SK-N-SH (cell line): ENCODE results near the gene CARD14. TPM values are rescaled to one million over a fixed set of nuclear protein-coding genes. Genes with fewer than 3 reads are reported as not detected.

Experiments used
- CTCF ChIA-PET: fragments of 300-600, 350-600 bp; formaldehyde crosslinking; extraction: SDS; loops from one replicate; lab custom pipeline; 2021; lab: Yijun Ruan, JAX
- POLR2A ChIA-PET: fragments of 350-600 bp; sonication (Branson Sonifier 250); formaldehyde crosslinking; extraction: SDS; loops from one replicate; lab custom pipeline; 2020; ENCODE audit warnings: antibody characterized with exemption, inconsistent platforms; lab: Yijun Ruan, JAX
- DNase-seq: peaks from one replicate; pipeline ENCODE4 v3.0.0; 2012
- H2AFZ ChIP-seq: fragments of 200-600 bp; sonication (generic); 2 replicates; pipeline ENCODE4 v1.8.1; 2016; ENCODE audit warnings: antibody characterized with exemption, mild to moderate bottlenecking, low read depth
- H3F3A ChIP-seq: fragments of 200-600 bp; sonication (generic); replicated peaks from 2 replicates; pipeline ENCODE3; 2016; ENCODE audit warnings: antibody characterized with exemption, mild to moderate bottlenecking; ENCODE audit not compliant: insufficient read depth
- H3K27ac ChIP-seq, 2 experiments: fragments of 200-500 bp in 1 of 2; fragments of 200-600 bp in 1 of 2; sonication (Bioruptor generic) in 1 of 2; sonication (generic), shearing (Covaris generic) in 1 of 2; 2 replicates each; pipeline versions ENCODE4 v1.5.1 to v1.6.1; 2014 to 2016; ENCODE audit warnings: low read depth in 2 of 2, inconsistent platforms in 1 of 2, low read length in 1 of 2, mild to moderate bottlenecking in 1 of 2, mixed read lengths in 1 of 2
- H3K27me3 ChIP-seq: fragments of 200-600 bp; sonication (generic), shearing (Covaris generic); 2 replicates; pipeline ENCODE4 v1.6.1; 2016; ENCODE audit warnings: mixed run types; ENCODE audit not compliant: insufficient read depth
- H3K36me3 ChIP-seq, 2 experiments: fragments of 200-500 bp in 1 of 2; fragments of 200-600 bp in 1 of 2; sonication (Bioruptor generic) in 1 of 2; sonication (generic) in 1 of 2; replicated peaks in 1 of 2; 2 replicates each; pipeline versions ENCODE3 to v1.5.1; 2014 to 2016; ENCODE audit warnings: low read length in 1 of 2, mild to moderate bottlenecking in 1 of 2; ENCODE audit not compliant: insufficient read depth in 2 of 2, control insufficient read depth in 1 of 2
- H3K4me1 ChIP-seq, 2 experiments: fragments of 200-500 bp in 1 of 2; fragments of 200-600 bp in 1 of 2; sonication (Bioruptor generic) in 1 of 2; sonication (generic), shearing (Covaris generic) in 1 of 2; 2 replicates each; pipeline versions ENCODE4 v1.5.1 to v1.6.1; 2014 to 2016; ENCODE audit warnings: low read depth in 1 of 2, low read length in 1 of 2, mixed run types in 1 of 2; ENCODE audit not compliant: insufficient read depth in 2 of 2, control insufficient read depth in 1 of 2
- H3K4me2 ChIP-seq: fragments of 200-600 bp; sonication (generic), shearing (Covaris generic); 2 replicates; pipeline ENCODE4 v1.6.1; 2017; ENCODE audit warnings: mixed run types
- H3K4me3 ChIP-seq, 2 experiments: fragments of 200-500 bp in 1 of 2; fragments of 200-600 bp in 1 of 2; sonication (Bioruptor generic) in 1 of 2; sonication (generic), shearing (Covaris generic) in 1 of 2; 2 replicates each; pipeline versions ENCODE4 v1.5.1 to v1.8.1; 2014 to 2016; ENCODE audit warnings: low read depth in 2 of 2, inconsistent platforms in 1 of 2, low read length in 1 of 2, mild to moderate bottlenecking in 1 of 2, mixed read lengths in 1 of 2, moderate library complexity in 1 of 2
- H3K79me2 ChIP-seq: fragments of 200-600 bp; sonication (generic); 2 replicates; pipeline ENCODE4 v1.8.1; 2017; ENCODE audit warnings: mild to moderate bottlenecking; ENCODE audit not compliant: insufficient read depth
- H3K9ac ChIP-seq: fragments of 200-600 bp; sonication (generic); 2 replicates; pipeline ENCODE4 v1.6.1; 2017; ENCODE audit warnings: mixed run types
- H3K9me2 ChIP-seq: fragments of 200-600 bp; sonication (generic); 2 replicates; pipeline ENCODE4 v1.6.1; 2017; ENCODE audit warnings: mixed run types
- H3K9me3 ChIP-seq: fragments of 200-600 bp; sonication (generic); 2 replicates; pipeline ENCODE4 v1.6.1; 2017; ENCODE audit warnings: mixed run types, mild to moderate bottlenecking, moderate library complexity
- H4K20me1 ChIP-seq: fragments of 200-600 bp; sonication (generic); 2 replicates; pipeline ENCODE4 v1.6.1; 2017; ENCODE audit warnings: mild to moderate bottlenecking, mixed run types; ENCODE audit not compliant: insufficient read depth
- CHD2 ChIP-seq: fragments of 150-350 bp; IDR thresholded peaks from 2 replicates; pipeline ENCODE4 v1.6.1; 2018; ENCODE audit warnings: low read length; ENCODE audit not compliant: partially characterized antibody
- ELF1 ChIP-seq: IDR thresholded peaks from 2 replicates; pipeline ENCODE4 v1.4.0; 2012
- EP300 ChIP-seq, 2 experiments: IDR thresholded peaks; 2 replicates each; pipeline versions ENCODE4 v1.4.0 to v1.6.1; 2012; ENCODE audit warnings: borderline replicate concordance in 1 of 2, low read depth in 1 of 2, low read length in 1 of 2
- EZH2phosphoT487 ChIP-seq: fragments of 200-600 bp; sonication (generic); IDR thresholded peaks from 2 replicates; pipeline ENCODE4 v1.6.1; 2017; ENCODE audit warnings: low read depth, mixed run types, mild to moderate bottlenecking, antibody characterized with exemption, moderate library complexity, borderline replicate concordance
- FOSL2 ChIP-seq: IDR thresholded peaks from 2 replicates; pipeline ENCODE4 v1.4.0; 2012; ENCODE audit warnings: low read depth, mild to moderate bottlenecking, moderate library complexity, borderline replicate concordance
- FOXM1 ChIP-seq: IDR thresholded peaks from 2 replicates; pipeline ENCODE4 v1.4.0; 2012; ENCODE audit warnings: low read depth, mild to moderate bottlenecking
- GABPA ChIP-seq: IDR thresholded peaks from 2 replicates; pipeline ENCODE4 v1.4.0; 2012; ENCODE audit warnings: low read depth, mild to moderate bottlenecking
- IRF3 ChIP-seq: fragments of 150-350 bp; IDR thresholded peaks from 2 replicates; pipeline ENCODE4 v1.6.1; 2016; ENCODE audit warnings: mild to moderate bottlenecking, low read depth, low read length
- JUND ChIP-seq: IDR thresholded peaks from 2 replicates; pipeline ENCODE4 v1.4.0; 2012
- NRF1 ChIP-seq: IDR thresholded peaks from 2 replicates; pipeline ENCODE4 v1.6.1; 2012; ENCODE audit warnings: low read depth, mild to moderate bottlenecking, low read length
- POLR2AphosphoS5 ChIP-seq: IDR thresholded peaks from 2 replicates; pipeline ENCODE4 v1.6.1; 2012; ENCODE audit warnings: low read depth, low read length
- REST ChIP-seq: IDR thresholded peaks from 2 replicates; pipeline ENCODE4 v1.6.1; 2012; ENCODE audit warnings: mild to moderate bottlenecking, low read depth, low read length, moderate library complexity
- RFX5 ChIP-seq: IDR thresholded peaks from 2 replicates; pipeline ENCODE4 v1.6.1; 2012; ENCODE audit warnings: mild to moderate bottlenecking, improper control_type of control experiment, low read length
- SMC3 ChIP-seq: IDR thresholded peaks from 2 replicates; pipeline ENCODE4 v1.6.1; 2012; ENCODE audit warnings: low read depth, low read length, improper control_type of control experiment
- TAF1 ChIP-seq: IDR thresholded peaks from 2 replicates; pipeline ENCODE4 v1.6.1; 2012; ENCODE audit warnings: low read depth, mild to moderate bottlenecking, low read length, moderate library complexity, borderline replicate concordance
- TEAD4 ChIP-seq: IDR thresholded peaks from 2 replicates; pipeline ENCODE4 v1.4.0; 2012; ENCODE audit warnings: mild to moderate bottlenecking, borderline replicate concordance; ENCODE audit not compliant: insufficient read depth
- WGBS: methylation state at CpG from one replicate; pipeline ENCODE4 v1.1.6; 2017; ENCODE audit warnings: low lambda C conversion rate; 5-methylcytosine and 5-hydroxymethylcytosine counted together
- polyA plus RNA-seq, 3 experiments: library from polyadenylated mRNA; depleted of rRNA; stranded (reverse); fragments of >200 nt; gene quantifications; 2 replicates each; pipeline ENCODE4 v1.2.3, GENCODE V29; 2012
- TF ChIP-seq, protein P1 (sequence below): fragments of 150-350 bp; IDR thresholded peaks from 2 replicates; pipeline ENCODE4 v1.6.1; 2017; ENCODE audit warnings: antibody characterized with exemption, low read length, low read depth, borderline replicate concordance
- TF ChIP-seq, protein P2 (sequence below): IDR thresholded peaks from 2 replicates; pipeline ENCODE4 v1.4.0; 2012; ENCODE audit warnings: low read depth, borderline replicate concordance
- TF ChIP-seq, protein P3 (sequence below): IDR thresholded peaks from 2 replicates; pipeline ENCODE4 v1.4.0; 2012; ENCODE audit warnings: low read depth
- TF ChIP-seq, protein P4 (sequence below): fragments of 200-600 bp; sonication (generic); IDR thresholded peaks from 2 replicates; pipeline ENCODE4 v1.6.1; 2017; ENCODE audit warnings: antibody characterized with exemption, mild to moderate bottlenecking, moderate library complexity

Gene CARD14
- polyA plus RNA-seq, 1 of the 3 experiments (the other 2 are of a cell fraction): 0.05 TPM

DNA sequence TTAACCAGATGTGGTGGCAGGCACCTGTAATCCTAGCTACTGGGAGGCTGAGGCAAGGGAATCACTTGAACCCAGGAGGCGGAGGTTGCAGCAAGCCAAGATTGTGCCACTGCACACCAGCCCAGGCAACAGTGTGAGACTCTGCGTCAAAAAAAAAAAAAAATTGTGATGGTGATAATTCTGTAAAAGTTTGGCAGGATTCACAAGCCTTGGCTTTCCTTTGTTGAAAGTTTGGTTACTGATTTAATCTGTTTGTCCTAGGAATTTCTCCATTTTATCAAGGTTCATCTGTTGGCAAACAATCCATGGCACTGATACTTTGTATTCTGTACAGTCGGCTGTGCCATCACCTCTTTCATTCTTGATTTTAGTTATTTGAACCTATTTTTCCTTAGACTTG is 38.8 kb upstream of the CARD14 start:
- Histone ChIP-seq H2AFZ (no peak overlapping the region), H3K36me3 (peaks cover 28 to 30% of the 10 kb centered on the region in 2 experiments), H3K4me2 (no peak overlapping the region), H3K27ac (no peak overlapping the region), H3F3A (peaks cover 12% of the 10 kb centered on the region), H3K4me3 (no peak overlapping the region), H3K79me2 (no peaks in the 10 kb centered on the region), H3K9me2 (no peaks in the 10 kb centered on the region), H3K9me3 (no peaks in the 10 kb centered on the region), H3K9ac (no peak overlapping the region), H3K27me3 (no peaks in the 10 kb centered on the region), H3K4me1 (no peaks in the 10 kb centered on the region), H4K20me1 (no peaks in the 10 kb centered on the region)
- TF ChIP-seq POLR2AphosphoS5: no peak
- no peak for TF ChIP-seq CHD2
- TF ChIP-seq EZH2phosphoT487: no peak
- TF ChIP-seq TEAD4: no peak
- TF ChIP-seq FOXM1: no peak
- TF ChIP-seq, protein P1, sequence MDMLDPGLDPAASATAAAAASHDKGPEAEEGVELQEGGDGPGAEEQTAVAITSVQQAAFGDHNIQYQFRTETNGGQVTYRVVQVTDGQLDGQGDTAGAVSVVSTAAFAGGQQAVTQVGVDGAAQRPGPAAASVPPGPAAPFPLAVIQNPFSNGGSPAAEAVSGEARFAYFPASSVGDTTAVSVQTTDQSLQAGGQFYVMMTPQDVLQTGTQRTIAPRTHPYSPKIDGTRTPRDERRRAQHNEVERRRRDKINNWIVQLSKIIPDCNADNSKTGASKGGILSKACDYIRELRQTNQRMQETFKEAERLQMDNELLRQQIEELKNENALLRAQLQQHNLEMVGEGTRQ: no peak
- TF ChIP-seq, protein P2, sequence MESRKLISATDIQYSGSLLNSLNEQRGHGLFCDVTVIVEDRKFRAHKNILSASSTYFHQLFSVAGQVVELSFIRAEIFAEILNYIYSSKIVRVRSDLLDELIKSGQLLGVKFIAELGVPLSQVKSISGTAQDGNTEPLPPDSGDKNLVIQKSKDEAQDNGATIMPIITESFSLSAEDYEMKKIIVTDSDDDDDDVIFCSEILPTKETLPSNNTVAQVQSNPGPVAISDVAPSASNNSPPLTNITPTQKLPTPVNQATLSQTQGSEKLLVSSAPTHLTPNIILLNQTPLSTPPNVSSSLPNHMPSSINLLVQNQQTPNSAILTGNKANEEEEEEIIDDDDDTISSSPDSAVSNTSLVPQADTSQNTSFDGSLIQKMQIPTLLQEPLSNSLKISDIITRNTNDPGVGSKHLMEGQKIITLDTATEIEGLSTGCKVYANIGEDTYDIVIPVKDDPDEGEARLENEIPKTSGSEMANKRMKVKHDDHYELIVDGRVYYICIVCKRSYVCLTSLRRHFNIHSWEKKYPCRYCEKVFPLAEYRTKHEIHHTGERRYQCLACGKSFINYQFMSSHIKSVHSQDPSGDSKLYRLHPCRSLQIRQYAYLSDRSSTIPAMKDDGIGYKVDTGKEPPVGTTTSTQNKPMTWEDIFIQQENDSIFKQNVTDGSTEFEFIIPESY: no peak
- TF ChIP-seq FOSL2: no peak
- TF ChIP-seq, protein P3, sequence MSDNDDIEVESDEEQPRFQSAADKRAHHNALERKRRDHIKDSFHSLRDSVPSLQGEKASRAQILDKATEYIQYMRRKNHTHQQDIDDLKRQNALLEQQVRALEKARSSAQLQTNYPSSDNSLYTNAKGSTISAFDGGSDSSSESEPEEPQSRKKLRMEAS: no peak
- TF ChIP-seq, protein P4, sequence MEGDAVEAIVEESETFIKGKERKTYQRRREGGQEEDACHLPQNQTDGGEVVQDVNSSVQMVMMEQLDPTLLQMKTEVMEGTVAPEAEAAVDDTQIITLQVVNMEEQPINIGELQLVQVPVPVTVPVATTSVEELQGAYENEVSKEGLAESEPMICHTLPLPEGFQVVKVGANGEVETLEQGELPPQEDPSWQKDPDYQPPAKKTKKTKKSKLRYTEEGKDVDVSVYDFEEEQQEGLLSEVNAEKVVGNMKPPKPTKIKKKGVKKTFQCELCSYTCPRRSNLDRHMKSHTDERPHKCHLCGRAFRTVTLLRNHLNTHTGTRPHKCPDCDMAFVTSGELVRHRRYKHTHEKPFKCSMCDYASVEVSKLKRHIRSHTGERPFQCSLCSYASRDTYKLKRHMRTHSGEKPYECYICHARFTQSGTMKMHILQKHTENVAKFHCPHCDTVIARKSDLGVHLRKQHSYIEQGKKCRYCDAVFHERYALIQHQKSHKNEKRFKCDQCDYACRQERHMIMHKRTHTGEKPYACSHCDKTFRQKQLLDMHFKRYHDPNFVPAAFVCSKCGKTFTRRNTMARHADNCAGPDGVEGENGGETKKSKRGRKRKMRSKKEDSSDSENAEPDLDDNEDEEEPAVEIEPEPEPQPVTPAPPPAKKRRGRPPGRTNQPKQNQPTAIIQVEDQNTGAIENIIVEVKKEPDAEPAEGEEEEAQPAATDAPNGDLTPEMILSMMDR: no peak
- TF ChIP-seq IRF3: no peak
- no peak for TF ChIP-seq NRF1
- TF ChIP-seq SMC3: no peak
- TF ChIP-seq EP300 (IDR thresholded peaks at IDR 0.05; ENCODE audit: borderline replicate concordance in 1 of 2, low read depth in 1 of 2, low read length in 1 of 2): no peak
- no peak for TF ChIP-seq ELF1
- no peak for TF ChIP-seq JUND
- no peak for TF ChIP-seq GABPA
- TF ChIP-seq REST: no peak
- TF ChIP-seq RFX5: no peak
- no peak for TF ChIP-seq TAF1
- ChIA-PET CTCF (interaction anchor here (0.7 to 1.2 kb wide), 4 partner anchors 29 to 858 kb away, joined by 3 to 5 read pairs (median 4); partner anchors contain the start of gene GAA), POLR2A (interaction anchor here (1.1 kb wide), 1 partner anchor 30 kb away, joined by 4 read pairs; the partner anchor contains the start of gene GAA)
- DNase-seq: no peak
- 83% methylated on average over 3 of the region's 3 CpGs for WGBS
